ENCODE data around the gene LPA.

Gene LPA

GRCh38 chr6:160494576-160494975 lies 169.5 kb downstream of the LPA start:
- Histone ChIP-seq H3K27me3 (replicated peaks; ENCODE audit: control insufficient read depth, insufficient read depth, low read length) (no peaks in the 10 kb centered on the region), H3K36me3 (ENCODE audit: control insufficient read depth, insufficient read depth, low read length) (no peaks in the 10 kb centered on the region), H3K4me3 (replicated peaks; ENCODE audit: low read depth, low read length) (no peak overlapping the region)
- no peak for TF ChIP-seq CTCF (IDR thresholded peaks at IDR 0.05; ENCODE audit: insufficient read depth, low read length, poor library complexity, severe bottlenecking)
- DNase-seq (ENCODE audit: extremely low read depth, insufficient read length): no peak

- no peak for TF ChIP-seq CTCF (IDR thresholded peaks at IDR 0.05; ENCODE audit: insufficient read depth, low read length, poor library complexity, severe bottlenecking)
- H3K27me3 ChIP-seq (replicated peaks; ENCODE audit: control insufficient read depth, insufficient read depth, low read length): no peaks in the 10 kb centered on the region
- H3K4me3 ChIP-seq (replicated peaks; ENCODE audit: low read depth, low read length): no peak overlapping the region
Observed at GRCh38 chr6:160489091-160489490, 175.0 kb downstream of the LPA start.

GRCh38 chr6:160487116-160487515 lies 177.0 kb downstream of the LPA start:
- no peak for DNase-seq (ENCODE audit: extremely low read depth, insufficient read length)
- H3K27me3 ChIP-seq (replicated peaks; ENCODE audit: control insufficient read depth, insufficient read depth, low read length): no peaks in the 10 kb centered on the region
- TF ChIP-seq CTCF (IDR thresholded peaks at IDR 0.05; ENCODE audit: insufficient read depth, low read length, poor library complexity, severe bottlenecking): no peak
- H3K36me3 ChIP-seq (ENCODE audit: control insufficient read depth, insufficient read depth, low read length): no peaks in the 10 kb centered on the region
- no peak overlapping the region for H3K4me3 ChIP-seq (replicated peaks; ENCODE audit: low read depth, low read length)

More at GRCh38 chr6:160489091-160489490, 175.0 kb downstream of the LPA start:
- no peak for DNase-seq (ENCODE audit: extremely low read depth, insufficient read length)
- H3K36me3 ChIP-seq (ENCODE audit: control insufficient read depth, insufficient read depth, low read length): no peaks in the 10 kb centered on the region
